Rectal smooth muscle tissue (tissue), 1 donor: ENCODE data around the gene ZMYM2.

Experiments used
- H3K27ac ChIP-seq: one replicate; pipeline ENCODE4 v1.7.0; 2013; ENCODE audit warnings: low read depth, low read length, inconsistent platforms
- H3K27me3 ChIP-seq: one replicate; pipeline ENCODE4 v1.7.0; 2013; ENCODE audit warnings: low read length; ENCODE audit not compliant: control insufficient read depth, insufficient read depth
- H3K36me3 ChIP-seq: one replicate; pipeline ENCODE4 v1.7.0; 2013; ENCODE audit warnings: low read length; ENCODE audit not compliant: control insufficient read depth, insufficient read depth
- H3K4me1 ChIP-seq: one replicate; pipeline ENCODE4 v1.7.0; 2013; ENCODE audit warnings: low read length; ENCODE audit not compliant: control insufficient read depth, insufficient read depth
- H3K4me3 ChIP-seq: one replicate; pipeline ENCODE4 v1.7.0; 2013; ENCODE audit warnings: low read length
- H3K9ac ChIP-seq: one replicate; pipeline ENCODE4 v1.7.0; 2013; ENCODE audit warnings: low read length

The ZMYM2 gene

GRCh38 chr13:20125129-20125782 is 166.7 kb downstream of the ZMYM2 start:
- Histone ChIP-seq H3K4me1 (peaks cover 6% of the 10 kb centered on the region), H3K4me3 (no peak overlapping the region), H3K36me3 (no peaks in the 10 kb centered on the region), H3K27ac (no peak overlapping the region), H3K27me3 (peaks cover 6% of the 10 kb centered on the region), H3K9ac (no peak overlapping the region)

DNA sequence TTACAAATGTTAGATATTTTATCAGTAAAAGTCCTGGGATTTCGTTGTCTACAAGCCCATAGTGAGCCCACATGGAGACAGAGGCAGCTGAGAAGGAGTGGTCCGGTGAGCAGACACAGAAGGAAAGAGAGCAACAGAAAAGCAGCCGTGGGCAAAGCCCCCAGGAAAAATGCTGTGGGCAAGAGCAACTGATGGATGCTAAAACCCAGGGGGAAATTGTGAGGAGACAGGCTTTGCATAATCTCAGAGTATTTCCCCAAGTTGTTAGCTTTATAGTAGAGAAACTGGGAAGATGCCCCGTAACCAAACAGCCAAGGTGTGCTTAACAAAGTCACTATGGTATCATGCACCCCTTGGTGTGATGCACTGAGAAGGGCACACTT is 167.2 kb downstream of the ZMYM2 start:
- Histone ChIP-seq H3K4me3 (no peak overlapping the region), H3K27ac (no peak overlapping the region), H3K27me3 (peaks cover 6% of the 10 kb centered on the region), H3K9ac (no peak overlapping the region), H3K4me1 (peaks cover 6% of the 10 kb centered on the region), H3K36me3 (no peaks in the 10 kb centered on the region)

DNA sequence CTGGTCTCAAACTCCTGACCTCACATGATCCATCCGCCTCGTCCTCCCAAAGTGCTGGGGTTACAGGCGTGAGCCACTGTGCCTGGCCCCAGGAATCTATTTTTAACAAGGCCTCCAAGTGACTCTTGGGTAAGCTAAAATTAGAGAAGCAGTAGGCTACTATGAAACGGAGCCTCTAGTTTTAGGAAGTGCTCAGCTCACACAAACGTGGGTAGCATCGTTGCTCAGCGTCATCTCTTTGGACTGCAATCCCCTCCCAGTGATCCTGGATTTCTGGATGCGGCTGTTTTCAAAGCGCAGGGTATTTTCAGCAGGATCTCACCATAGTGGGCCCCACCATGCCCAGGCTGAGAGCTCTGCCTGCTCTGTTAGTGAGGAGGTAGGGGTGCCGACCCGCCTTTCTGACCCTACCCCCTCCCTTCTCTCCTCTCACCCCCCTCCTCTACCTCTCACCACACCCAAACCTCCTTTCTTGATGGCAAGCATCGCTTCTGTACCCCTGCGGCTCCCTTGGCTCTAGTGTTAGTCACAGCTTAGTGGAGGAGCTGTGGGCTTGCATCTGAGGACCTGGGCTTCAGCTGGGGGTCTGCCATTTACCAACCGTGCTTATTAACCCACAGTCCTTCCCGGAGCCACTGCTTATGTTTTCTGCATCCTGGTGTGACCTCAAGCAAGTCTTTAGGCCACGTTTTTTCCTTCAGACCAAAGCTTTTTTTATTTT is 168.2 kb downstream of the ZMYM2 start:
- H3K9ac ChIP-seq: no peak overlapping the region
- H3K27ac ChIP-seq: no peak overlapping the region
- H3K4me3 ChIP-seq: no peak overlapping the region

DNA sequence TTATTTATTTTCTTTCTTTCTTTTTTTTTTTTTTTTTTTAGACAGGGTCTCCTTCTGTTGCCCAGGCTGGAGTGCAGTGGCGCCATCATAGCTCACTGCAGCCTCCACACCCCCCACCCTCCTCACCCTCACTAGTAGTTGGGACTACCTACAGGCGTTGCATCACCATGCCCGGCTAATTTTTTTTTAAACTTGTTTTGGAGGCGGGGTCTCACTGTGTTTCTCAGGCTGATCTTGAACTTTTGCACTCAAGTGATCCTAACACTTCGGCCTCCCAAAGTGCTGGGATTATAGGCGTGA is 168.7 kb downstream of the ZMYM2 start:
- Histone ChIP-seq H3K9ac (peak overlapping the region; percentile 75), H3K27me3 (peaks cover 6% of the 10 kb centered on the region), H3K36me3 (no peaks in the 10 kb centered on the region), H3K4me3 (peak overlapping the region; percentile 82), H3K27ac (peak overlapping the region; percentile 92), H3K4me1 (peaks cover 6% of the 10 kb centered on the region)

More for the DNA sequence above, 168.2 kb downstream of the ZMYM2 start:
- Histone ChIP-seq H3K27me3 (peaks cover 6% of the 10 kb centered on the region), H3K4me1 (peaks cover 6% of the 10 kb centered on the region), H3K36me3 (no peaks in the 10 kb centered on the region)

DNA sequence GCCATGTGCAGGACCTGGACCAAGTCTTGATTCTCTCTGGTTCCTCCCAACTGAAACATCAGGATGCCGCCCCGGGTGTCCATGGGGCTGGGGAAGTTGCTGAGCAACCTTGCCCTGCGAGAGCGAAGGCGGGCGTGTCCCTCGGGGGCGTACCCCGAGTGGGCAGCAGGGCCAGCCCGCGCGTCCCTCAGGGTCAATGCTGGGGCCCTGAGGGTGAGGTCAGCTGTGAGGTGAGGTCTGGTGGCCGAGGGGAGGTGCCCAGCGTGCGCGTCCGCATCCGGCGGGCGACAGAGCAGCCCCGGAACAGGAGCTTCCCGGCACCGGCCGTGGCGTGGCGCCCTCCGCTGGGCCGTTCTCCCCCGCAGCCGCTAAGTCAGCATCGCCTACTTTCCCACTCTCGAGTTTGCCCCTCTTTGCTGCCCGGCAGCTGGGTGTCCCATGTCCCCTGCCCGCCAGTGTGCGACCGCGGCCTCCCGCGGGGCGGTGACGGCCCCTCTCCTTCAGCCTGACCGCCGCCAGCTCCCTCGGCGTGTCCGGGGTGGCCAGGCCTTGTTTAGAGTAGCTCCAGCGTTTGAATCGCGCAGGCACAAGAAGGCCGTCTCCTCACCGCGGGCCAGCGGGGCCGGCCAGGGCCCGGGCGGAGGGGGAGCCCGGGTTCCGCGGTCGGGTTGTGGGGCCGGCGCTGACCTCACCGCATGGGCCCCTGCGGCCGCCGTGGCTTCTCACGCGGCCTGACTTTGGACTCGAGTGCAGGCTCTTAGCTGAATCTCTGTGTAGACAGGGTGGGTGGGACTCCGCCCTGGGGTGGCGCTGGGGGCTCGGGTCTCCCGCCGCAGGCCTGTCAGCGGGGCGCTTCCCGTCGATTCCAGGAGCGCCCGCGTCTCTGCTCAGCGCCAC is 169.3 kb downstream of the ZMYM2 start:
- Histone ChIP-seq H3K9ac (peak overlapping the region; percentile 75), H3K27me3 (peaks cover 6% of the 10 kb centered on the region), H3K4me3 (peak overlapping the region; percentile 82), H3K27ac (peak overlapping the region; percentile 92), H3K4me1 (peaks cover 6% of the 10 kb centered on the region), H3K36me3 (no peaks in the 10 kb centered on the region)

- Histone ChIP-seq H3K4me3 (peak overlapping the region; percentile 82), H3K36me3 (no peaks in the 10 kb centered on the region), H3K9ac (no peak overlapping the region), H3K27ac (peak overlapping the region; percentile 92), H3K4me1 (peaks cover 6% of the 10 kb centered on the region), H3K27me3 (peaks cover 6% of the 10 kb centered on the region)
Measured at GRCh38 chr13:20128459-20128931, 170.0 kb downstream of the ZMYM2 start.

- H3K36me3 ChIP-seq: no peaks in the 10 kb centered on the region
- no peak overlapping the region for H3K27ac ChIP-seq
- no peak overlapping the region for H3K4me3 ChIP-seq
- H3K4me1 ChIP-seq: peaks cover 6% of the 10 kb centered on the region
- H3K27me3 ChIP-seq: peaks cover 6% of the 10 kb centered on the region
- H3K9ac ChIP-seq: no peak overlapping the region
Measured at GRCh38 chr13:20129076-20129475, 170.5 kb downstream of the ZMYM2 start.

- Histone ChIP-seq H3K9ac (no peak overlapping the region), H3K4me1 (peaks cover 6% of the 10 kb centered on the region), H3K27ac (no peak overlapping the region), H3K27me3 (peaks cover 6% of the 10 kb centered on the region), H3K4me3 (no peak overlapping the region), H3K36me3 (no peaks in the 10 kb centered on the region)
Measured at GRCh38 chr13:20130012-20130411, 171.5 kb downstream of the ZMYM2 start.

DNA sequence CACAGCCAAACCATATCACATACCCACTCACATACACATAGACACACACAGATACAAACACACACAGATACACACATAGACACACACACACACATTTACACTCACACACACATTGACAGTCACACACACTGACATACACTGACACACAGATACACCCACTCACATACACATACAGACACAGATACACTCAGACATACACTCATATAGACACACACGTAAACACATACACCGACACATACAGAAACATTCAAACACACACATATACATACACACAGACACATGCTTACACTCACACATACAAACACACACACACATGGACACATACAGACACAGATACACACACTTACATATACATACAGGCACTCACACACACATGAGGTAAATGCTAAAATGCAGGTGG is 172.1 kb downstream of the ZMYM2 start:
- Histone ChIP-seq H3K27me3 (peaks cover 6% of the 10 kb centered on the region), H3K9ac (no peak overlapping the region)

GRCh38 chr13:20131057-20131832 is 172.7 kb downstream of the ZMYM2 start:
- H3K36me3 ChIP-seq: no peaks in the 10 kb centered on the region
- H3K27me3 ChIP-seq: peaks cover 6% of the 10 kb centered on the region
- H3K9ac ChIP-seq: no peak overlapping the region
- no peak overlapping the region for H3K27ac ChIP-seq
- no peak overlapping the region for H3K4me3 ChIP-seq
- H3K4me1 ChIP-seq: peaks cover 6% of the 10 kb centered on the region

More for the DNA sequence above, 172.1 kb downstream of the ZMYM2 start:
- Histone ChIP-seq H3K4me1 (peaks cover 6% of the 10 kb centered on the region), H3K27ac (no peak overlapping the region), H3K4me3 (no peak overlapping the region), H3K36me3 (no peaks in the 10 kb centered on the region)

DNA sequence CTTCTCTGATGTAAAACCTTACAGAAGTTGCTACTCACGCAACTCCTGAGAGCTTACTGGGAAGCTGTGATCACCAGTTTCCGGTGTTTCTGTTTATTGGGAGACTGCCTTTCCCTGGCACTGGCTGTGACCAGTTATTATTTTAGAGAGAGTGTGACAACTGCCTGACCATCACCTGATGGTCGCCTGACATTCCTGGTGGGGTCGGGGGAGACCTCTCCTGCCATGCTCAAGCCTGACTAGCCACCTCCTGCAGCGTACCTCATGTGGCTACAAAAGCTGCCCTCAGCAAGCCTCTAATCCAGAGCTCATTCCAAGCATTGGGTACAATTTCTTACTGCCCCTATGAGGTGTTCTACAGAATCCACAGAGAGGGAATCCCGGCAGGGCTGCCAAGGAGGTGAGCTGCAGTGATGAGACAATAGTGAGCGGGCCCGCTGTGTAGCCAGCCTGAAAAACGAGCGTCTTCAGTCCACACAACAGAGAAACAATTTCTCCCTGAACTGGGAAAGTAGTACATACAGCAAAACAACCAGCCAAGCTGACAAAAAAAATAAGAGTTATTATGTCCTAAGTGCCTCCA is 173.6 kb downstream of the ZMYM2 start:
- no peak overlapping the region for H3K27ac ChIP-seq
- H3K9ac ChIP-seq: no peak overlapping the region
- no peaks in the 10 kb centered on the region for H3K36me3 ChIP-seq
- peaks cover 6% of the 10 kb centered on the region for H3K4me1 ChIP-seq
- H3K4me3 ChIP-seq: no peak overlapping the region
- peaks cover 6% of the 10 kb centered on the region for H3K27me3 ChIP-seq
